HFFc6 (cell line): ENCODE measurements around the gene RAB26. TPM values are rescaled to one million over a fixed set of nuclear protein-coding genes. Genes with fewer than 3 reads are reported as not detected.

Experiments used
- DNase-seq: peaks from one replicate; pipeline ENCODE4 v3.0.0-alpha.2; 2018
- H3K27ac Mint-ChIP-seq: 2 replicates; pipeline ENCODE4 v1.8.0; 2020; ENCODE audit warnings: mild to moderate bottlenecking, mixed read lengths
- H3K27me3 Mint-ChIP-seq: 2 replicates; pipeline ENCODE4 v1.8.0; 2021; ENCODE audit warnings: mild to moderate bottlenecking, moderate library complexity, mixed read lengths; ENCODE audit not compliant: insufficient read depth
- H3K36me3 Mint-ChIP-seq: 2 replicates; pipeline ENCODE4 v1.8.0; 2021; ENCODE audit warnings: low read depth, mixed read lengths
- H3K4me1 Mint-ChIP-seq: 2 replicates; pipeline ENCODE4 v1.8.0; 2020; ENCODE audit warnings: low read depth, mixed read lengths
- H3K4me3 Mint-ChIP-seq: 2 replicates; pipeline ENCODE4 v1.8.0; 2020; ENCODE audit warnings: mild to moderate bottlenecking, moderate library complexity, mixed read lengths
- H3K9me3 Mint-ChIP-seq: 2 replicates; pipeline ENCODE4 v1.8.0; 2020; ENCODE audit warnings: mild to moderate bottlenecking, mixed read lengths
- CTCF ChIP-seq: fragments of 200-600 bp; sonication (generic); IDR thresholded peaks from 2 replicates; pipeline ENCODE4 v1.5.0; 2021; ENCODE audit warnings: antibody characterized with exemption, mild to moderate bottlenecking
- total RNA-seq, 6 experiments: library from RNA; stranded (reverse); fragmentation: NEBNext Ultra II Directional; extraction: Animal tissue kit (Norgen Biotek cat#: 25700); gene quantifications; 2 replicates in 1 of 6; 3 replicates in 5 of 6; pipeline ENCODE4 v1.2.3, GENCODE V29; 2021

Gene RAB26
- total RNA-seq, 6 experiments from 2014 or later = 0.31 to 1.2 (median 0.65) TPM

- H3K4me3 Mint-ChIP-seq = no peak overlapping the region
- TF ChIP-seq CTCF = no peak
- no peak overlapping the region for H3K27ac Mint-ChIP-seq
- H3K4me1 Mint-ChIP-seq = no peaks in the 10 kb centered on the region
- no peaks in the 10 kb centered on the region for H3K9me3 Mint-ChIP-seq
- no peak for DNase-seq
- H3K27me3 Mint-ChIP-seq = peaks cover 6% of the 10 kb centered on the region; the same call in 1 of the 2 replicates
- no peaks in the 10 kb centered on the region for H3K36me3 Mint-ChIP-seq
These were observed 21.7 kb downstream of the RAB26 start for GRCh38 chr16:2170080-2170479.

DNA sequence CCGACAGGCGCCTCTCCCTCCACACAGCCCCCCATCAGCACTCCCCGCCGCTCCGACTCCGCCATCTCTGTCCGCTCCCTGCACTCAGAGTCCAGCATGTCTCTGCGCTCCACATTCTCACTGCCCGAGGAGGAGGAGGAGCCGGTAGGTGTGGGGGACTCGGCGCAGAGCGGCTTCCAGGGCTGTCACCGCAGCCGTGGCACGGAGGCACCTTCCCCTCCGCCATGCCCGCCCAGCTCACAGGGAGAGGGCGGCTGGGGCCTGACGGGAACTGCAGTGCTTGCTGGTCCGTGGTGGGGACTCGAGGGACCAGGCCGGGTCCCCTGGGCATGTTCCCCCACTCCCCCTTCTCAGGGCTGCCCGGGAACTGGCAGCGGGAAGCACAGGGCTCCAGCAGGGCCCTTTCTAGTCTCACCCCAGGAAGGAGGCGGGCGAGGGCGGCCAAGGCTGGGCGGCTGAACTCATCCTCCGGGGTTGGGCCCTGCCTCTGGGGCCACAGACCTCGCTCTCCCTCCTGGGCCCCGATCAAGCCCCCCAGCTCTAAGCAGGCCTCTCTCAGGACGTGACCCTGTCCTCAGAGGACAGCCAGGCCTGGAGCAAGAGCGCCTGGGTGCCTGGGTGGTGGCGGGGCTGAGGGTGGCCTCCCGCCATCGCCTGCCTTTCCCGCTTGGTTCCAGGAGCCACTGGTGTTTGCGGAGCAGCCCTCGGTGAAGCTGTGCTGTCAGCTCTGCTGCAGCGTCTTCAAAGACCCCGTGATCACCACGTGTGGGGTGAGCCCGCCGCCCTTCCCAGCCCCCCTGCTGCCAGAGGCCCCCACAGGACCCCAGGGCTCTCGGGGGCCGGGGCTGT, 22.4 kb downstream of the RAB26 start:
- peaks cover 6% of the 10 kb centered on the region for H3K27me3 Mint-ChIP-seq
- no peak overlapping the region for H3K27ac Mint-ChIP-seq
- H3K4me1 Mint-ChIP-seq = no peaks in the 10 kb centered on the region
- no peaks in the 10 kb centered on the region for H3K9me3 Mint-ChIP-seq
- H3K36me3 Mint-ChIP-seq = peaks cover 2% of the 10 kb centered on the region
- H3K4me3 Mint-ChIP-seq = no peak overlapping the region
- DNase-seq = no peak
- no peak for TF ChIP-seq CTCF

DNA sequence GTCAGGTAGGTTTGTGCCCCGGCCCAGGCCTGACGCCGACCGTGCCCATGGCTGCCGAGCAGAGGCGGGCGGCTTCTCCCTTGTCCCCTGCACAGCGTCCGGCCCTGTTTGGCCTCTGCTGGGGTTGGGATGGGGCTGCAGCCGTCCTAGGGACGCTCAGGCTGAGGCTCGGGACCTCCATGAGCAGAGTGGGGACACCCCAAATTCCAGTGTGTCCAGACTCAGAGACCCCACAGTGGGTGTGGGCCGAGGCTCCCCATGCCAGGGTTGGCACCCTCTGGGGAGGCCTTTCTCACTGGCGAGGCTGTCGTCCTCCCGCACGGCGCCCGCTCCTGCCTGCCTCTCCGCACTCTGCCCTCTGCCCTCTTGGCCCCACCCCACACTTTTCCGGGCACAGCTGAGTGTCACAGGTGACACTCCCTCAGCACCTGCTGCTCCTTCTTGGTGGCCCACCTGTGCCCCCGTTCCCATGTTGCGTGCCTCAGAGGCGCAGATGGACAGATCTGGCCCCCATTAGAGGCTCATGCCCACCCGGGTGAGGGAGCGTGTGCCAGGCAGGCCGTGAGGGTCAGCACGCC, 23.3 kb downstream of the RAB26 start:
- Mint-ChIP-seq H3K4me3 (no peak overlapping the region), H3K9me3 (no peaks in the 10 kb centered on the region), H3K27me3 (peaks cover 6% of the 10 kb centered on the region), H3K4me1 (no peaks in the 10 kb centered on the region), H3K36me3 (peaks cover 5% of the 10 kb centered on the region), H3K27ac (no peak overlapping the region)
- DNase-seq = no peak
- no peak for TF ChIP-seq CTCF

DNA sequence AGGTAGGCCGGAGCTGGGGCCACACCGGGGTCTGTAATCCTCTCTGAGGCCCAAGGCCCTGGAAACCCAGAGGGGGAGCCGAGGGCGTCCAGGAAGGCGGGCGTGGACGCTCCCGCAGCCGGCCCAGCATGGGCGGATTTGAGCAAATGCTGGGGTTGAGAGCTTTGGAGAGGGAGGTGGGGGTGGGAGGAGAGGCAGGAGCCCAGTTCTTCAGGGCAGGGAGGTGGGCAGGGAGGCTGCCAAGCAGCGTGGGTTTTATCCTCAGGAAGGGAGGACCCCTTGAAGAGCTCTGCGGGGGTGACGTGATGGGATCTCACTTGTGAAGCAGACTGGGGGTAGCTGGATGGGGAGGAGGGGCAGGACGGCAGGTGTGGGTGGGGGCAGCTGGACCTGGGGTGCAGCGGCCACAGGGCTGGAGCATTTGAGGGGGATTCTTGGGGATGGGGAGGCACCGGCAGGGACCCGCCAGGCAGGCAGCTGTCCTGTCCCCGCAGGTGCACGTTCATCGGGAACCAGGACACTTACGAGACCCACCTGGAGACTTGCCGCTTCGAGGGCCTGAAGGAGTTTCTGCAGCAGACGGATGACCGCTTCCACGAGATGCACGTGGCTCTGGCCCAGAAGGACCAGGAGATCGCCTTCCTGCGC, 24.4 kb downstream of the RAB26 start:
- Mint-ChIP-seq H3K36me3 (peaks cover 9% of the 10 kb centered on the region), H3K4me1 (no peaks in the 10 kb centered on the region), H3K27me3 (peaks cover 6% of the 10 kb centered on the region), H3K9me3 (no peaks in the 10 kb centered on the region), H3K27ac (no peak overlapping the region), H3K4me3 (no peak overlapping the region; the same call in 1 of the 2 replicates)
- no peak for TF ChIP-seq CTCF
- DNase-seq = no peak

GRCh38 chr16:2173366-2173765, 24.9 kb downstream of the RAB26 start:
- H3K4me1 Mint-ChIP-seq = no peaks in the 10 kb centered on the region
- peaks cover 9% of the 10 kb centered on the region for H3K36me3 Mint-ChIP-seq
- H3K9me3 Mint-ChIP-seq = no peaks in the 10 kb centered on the region
- H3K4me3 Mint-ChIP-seq = no peak overlapping the region
- TF ChIP-seq CTCF = no peak
- peaks cover 6% of the 10 kb centered on the region for H3K27me3 Mint-ChIP-seq
- no peak for DNase-seq
- no peak overlapping the region for H3K27ac Mint-ChIP-seq
